Measurements from ENCODE around the gene PLK5. TPM values are rescaled to one million over a fixed set of nuclear protein-coding genes. Genes with fewer than 3 reads are reported as not detected.
"Not testable (repeated sequence)": the region's sequence is repeated elsewhere in the genome, so short reads cannot be mapped to it uniquely, and the experiment has no call there.

Gene PLK5
- total RNA-seq, 4 donors from 2014 or later = not detected

DNA sequence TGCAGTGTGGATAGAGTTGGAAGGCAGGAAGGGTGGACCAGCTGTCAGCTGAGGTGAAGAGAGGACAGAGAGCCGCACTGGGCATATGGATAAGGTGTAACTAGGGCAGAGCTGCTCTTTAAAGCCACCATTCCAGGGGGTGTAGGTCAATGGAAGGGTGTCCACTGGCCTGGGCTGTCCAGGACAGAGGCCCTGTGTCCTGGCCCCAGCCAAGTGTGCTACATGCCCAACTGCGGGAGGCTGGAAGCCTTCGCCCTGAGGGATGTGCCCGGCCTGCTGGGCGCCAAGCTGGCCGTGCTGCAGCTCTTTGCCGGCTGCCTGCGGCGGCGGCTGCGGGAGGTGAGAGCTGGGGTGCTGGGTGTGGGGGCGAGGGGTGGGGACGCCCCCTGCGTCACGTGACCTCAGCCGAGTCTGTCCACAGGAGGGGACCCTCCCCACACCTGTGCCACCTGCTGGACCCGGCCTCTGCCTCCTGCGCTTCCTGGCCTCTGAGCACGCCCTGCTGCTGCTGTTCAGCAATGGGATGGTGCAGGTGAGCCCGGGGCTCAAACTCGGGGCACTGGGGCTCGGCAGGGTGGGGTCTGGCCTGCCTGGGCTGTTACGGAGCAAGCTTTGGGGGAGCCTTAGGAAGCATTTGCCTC, 9.8 kb downstream of the PLK5 start:
- Histone ChIP-seq H3K4me1 (no peaks in the 10 kb centered on the region), H3K9me3 (no peaks in the 10 kb centered on the region), H3K27ac (no peak overlapping the region), H3K27me3 (peaks cover 12% of the 10 kb centered on the region), H3K36me3 (no peaks in the 10 kb centered on the region), H3K4me3 (no peak overlapping the region)
- WGBS, 2 donors (ENCODE audit: low coverage in 1 of 2) = 68 to 100% methylated on average over 1 to 18 of the region's 23 CpGs
- intact Hi-C loops (cut with DNase I; ENCODE audit: low total_unique reads) (no loop called here), in situ Hi-C loops (cut with MboI; ENCODE audit: low pct_ligation_motif_present in 1 of 4, low pct_unique_long_range_greater_than_20kb in 1 of 4, low sequenced_read_pairs in 3 of 4) (loop anchor here (25.0 kb wide), 3 partner anchors 154 to 279 kb away; partner anchors contain the start of gene ATP8B3 (in 1 of the 4))
- TF ChIP-seq POLR2AphosphoS5 (IDR thresholded peaks at IDR 0.05) (no peak), POLR2A (IDR thresholded peaks at IDR 0.05) (no peak), EP300 (IDR thresholded peaks at IDR 0.05; ENCODE audit: low read depth) (no peak)
- TF ChIP-seq, protein P1, sequence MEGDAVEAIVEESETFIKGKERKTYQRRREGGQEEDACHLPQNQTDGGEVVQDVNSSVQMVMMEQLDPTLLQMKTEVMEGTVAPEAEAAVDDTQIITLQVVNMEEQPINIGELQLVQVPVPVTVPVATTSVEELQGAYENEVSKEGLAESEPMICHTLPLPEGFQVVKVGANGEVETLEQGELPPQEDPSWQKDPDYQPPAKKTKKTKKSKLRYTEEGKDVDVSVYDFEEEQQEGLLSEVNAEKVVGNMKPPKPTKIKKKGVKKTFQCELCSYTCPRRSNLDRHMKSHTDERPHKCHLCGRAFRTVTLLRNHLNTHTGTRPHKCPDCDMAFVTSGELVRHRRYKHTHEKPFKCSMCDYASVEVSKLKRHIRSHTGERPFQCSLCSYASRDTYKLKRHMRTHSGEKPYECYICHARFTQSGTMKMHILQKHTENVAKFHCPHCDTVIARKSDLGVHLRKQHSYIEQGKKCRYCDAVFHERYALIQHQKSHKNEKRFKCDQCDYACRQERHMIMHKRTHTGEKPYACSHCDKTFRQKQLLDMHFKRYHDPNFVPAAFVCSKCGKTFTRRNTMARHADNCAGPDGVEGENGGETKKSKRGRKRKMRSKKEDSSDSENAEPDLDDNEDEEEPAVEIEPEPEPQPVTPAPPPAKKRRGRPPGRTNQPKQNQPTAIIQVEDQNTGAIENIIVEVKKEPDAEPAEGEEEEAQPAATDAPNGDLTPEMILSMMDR (IDR thresholded peaks at IDR 0.05) = no peak
- DNase-seq = no peak

DNA sequence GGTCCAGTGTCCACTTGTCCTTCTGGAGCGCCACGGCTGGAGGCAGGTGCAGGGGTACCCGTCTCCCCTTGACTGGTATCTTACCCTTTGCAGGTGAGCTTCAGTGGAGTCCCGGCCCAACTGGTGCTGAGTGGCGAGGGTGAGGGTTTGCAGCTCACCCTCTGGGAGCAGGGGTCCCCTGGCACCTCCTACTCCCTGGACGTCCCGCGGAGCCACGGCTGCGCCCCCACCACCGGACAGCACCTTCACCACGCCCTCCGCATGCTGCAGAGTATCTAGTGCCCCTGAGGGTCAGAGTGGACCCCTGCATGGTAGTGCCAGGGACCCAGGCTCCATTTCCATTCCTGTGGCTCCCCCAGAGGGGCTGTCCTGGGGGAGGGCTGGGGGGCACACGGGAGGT, 11.1 kb downstream of the PLK5 start:
- Histone ChIP-seq H3K27ac (no peak overlapping the region), H3K9me3 (no peaks in the 10 kb centered on the region), H3K4me1 (peaks cover 0 to 3% (median 0%) of the 10 kb centered on the region in 4 donors), H3K27me3 (peaks cover 12% of the 10 kb centered on the region), H3K4me3 (no peak overlapping the region), H3K36me3 (no peaks in the 10 kb centered on the region)
- in situ Hi-C loops (cut with MboI; ENCODE audit: low pct_ligation_motif_present in 1 of 4, low pct_unique_long_range_greater_than_20kb in 1 of 4, low sequenced_read_pairs in 3 of 4) (loop anchor here (25.0 kb wide), 3 partner anchors 152 to 277 kb away; partner anchors contain the start of gene ATP8B3 (in 1 of the 4)), intact Hi-C loops (cut with DNase I; ENCODE audit: low total_unique reads) (no loop called here)
- no peak for DNase-seq
- TF ChIP-seq POLR2AphosphoS5 (IDR thresholded peaks at IDR 0.05) = no peak
- TF ChIP-seq, protein P1 (IDR thresholded peaks at IDR 0.05) = no peak
- no peak for TF ChIP-seq POLR2A (IDR thresholded peaks at IDR 0.05)
- TF ChIP-seq EP300 (IDR thresholded peaks at IDR 0.05; ENCODE audit: low read depth) = no peak
- WGBS, 2 donors (ENCODE audit: low coverage in 1 of 2) = 91% methylated on average over 11 of the region's 14 CpGs; no CpG with 5 or more reads in 1 of the 2 donors

DNA sequence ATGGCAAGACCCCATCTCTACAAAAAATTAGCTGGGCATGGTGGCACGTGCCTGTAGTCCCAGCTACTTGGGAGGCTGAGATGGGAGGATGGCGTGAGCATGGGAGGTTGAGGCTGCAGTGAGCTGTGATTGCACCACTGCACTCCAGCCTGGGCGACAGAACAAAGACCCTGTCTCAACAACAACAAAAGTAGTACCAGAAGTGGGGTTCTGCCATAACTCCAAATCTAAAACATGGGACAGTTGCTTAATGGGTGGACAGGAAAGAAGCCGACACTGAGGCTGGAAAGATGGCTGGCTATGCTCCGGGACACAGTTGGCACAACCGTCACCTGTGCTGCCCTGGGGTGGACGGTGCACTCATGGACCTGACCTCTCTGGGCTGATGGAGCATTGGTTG, 11.8 kb downstream of the PLK5 start:
- 94 to 100% methylated on average over 1 to 7 of the region's 7 CpGs for WGBS, 2 donors (ENCODE audit: low coverage in 1 of 2)
- H3K4me1 ChIP-seq; H3K9me3 ChIP-seq; H3K36me3 ChIP-seq; DNase-seq; intact Hi-C loops (cut with DNase I; ENCODE audit: low total_unique reads); H3K27ac ChIP-seq; H3K4me3 ChIP-seq: not testable (repeated sequence)
- in situ Hi-C loops (cut with MboI; ENCODE audit: low pct_ligation_motif_present in 1 of 4, low pct_unique_long_range_greater_than_20kb in 1 of 4, low sequenced_read_pairs in 3 of 4) = loop anchor here (25.0 kb wide), 3 partner anchors 152 to 277 kb away; partner anchors contain the start of gene ATP8B3 (in 1 of the 4)
- peaks cover 12% of the 10 kb centered on the region for H3K27me3 ChIP-seq

DNA sequence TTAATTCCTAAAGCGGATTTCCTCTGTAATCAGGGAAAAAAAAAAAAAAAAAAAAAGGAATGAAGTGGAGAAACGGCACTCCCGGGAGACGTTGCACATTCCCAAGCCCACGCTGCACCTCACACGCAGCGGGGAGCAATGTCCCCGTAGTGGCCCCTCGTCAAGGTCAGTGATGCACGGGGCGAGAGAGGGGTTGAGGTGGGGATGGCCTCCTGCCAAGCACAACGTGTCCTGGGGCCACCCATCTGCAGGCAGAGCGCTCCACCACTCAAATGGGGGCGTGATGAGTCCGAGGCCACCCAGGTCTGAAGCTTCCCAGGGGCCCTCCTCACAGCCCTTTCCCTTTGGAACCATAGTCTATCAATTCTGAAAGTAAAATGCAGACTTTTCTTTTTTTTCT, 15.1 kb downstream of the PLK5 start:
- Histone ChIP-seq H3K9me3 (no peaks in the 10 kb centered on the region), H3K4me1 (peaks cover 0 to 3% (median 1%) of the 10 kb centered on the region in 4 donors), H3K27me3 (peaks cover 5% of the 10 kb centered on the region), H3K27ac (no peak overlapping the region), H3K4me3 (no peak overlapping the region), H3K36me3 (no peaks in the 10 kb centered on the region)
- 33 to 40% methylated on average over 1 to 15 of the region's 15 CpGs for WGBS, 2 donors (ENCODE audit: low coverage in 1 of 2)
- DNase-seq = no peak
- in situ Hi-C loops (cut with MboI; ENCODE audit: low pct_ligation_motif_present in 1 of 4, low pct_unique_long_range_greater_than_20kb in 1 of 4, low sequenced_read_pairs in 3 of 4) = loop anchor here (25.0 kb wide), 3 partner anchors 148 to 273 kb away; partner anchors contain the start of gene ATP8B3 (in 1 of the 4)
- intact Hi-C loops (cut with DNase I; ENCODE audit: low total_unique reads) = no loop called here
- TF ChIP-seq, protein P1 (IDR thresholded peaks at IDR 0.05) = no peak
- TF ChIP-seq POLR2A (IDR thresholded peaks at IDR 0.05) = no peak
- TF ChIP-seq POLR2AphosphoS5 (IDR thresholded peaks at IDR 0.05) = no peak
- TF ChIP-seq EP300 (IDR thresholded peaks at IDR 0.05; ENCODE audit: low read depth) = no peak

DNA sequence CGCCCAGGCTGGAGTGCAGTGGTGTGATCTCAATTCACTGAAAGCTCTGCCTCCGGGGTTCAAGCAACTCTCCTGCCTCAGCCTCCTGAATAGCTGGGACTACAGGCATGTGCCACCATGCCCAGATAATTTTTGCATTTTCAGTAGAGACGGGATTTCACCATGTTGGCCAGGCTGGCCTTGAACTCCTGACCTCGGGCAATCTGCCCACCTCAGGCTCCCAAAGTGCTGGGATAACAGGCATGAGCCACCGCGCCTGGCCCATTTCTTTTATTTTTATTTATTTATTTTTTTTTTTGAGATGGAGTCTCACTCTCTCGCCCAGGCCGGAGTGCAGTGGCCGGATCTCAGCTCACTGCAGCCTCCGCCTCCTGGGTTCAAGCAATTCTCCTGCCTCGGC, 15.9 kb downstream of the PLK5 start:
- H3K4me3 ChIP-seq, DNase-seq, H3K27me3 ChIP-seq, H3K36me3 ChIP-seq, H3K9me3 ChIP-seq, H3K4me1 ChIP-seq: not testable (repeated sequence)
- in situ Hi-C loops (cut with MboI; ENCODE audit: low pct_ligation_motif_present in 1 of 4, low pct_unique_long_range_greater_than_20kb in 1 of 4, low sequenced_read_pairs in 3 of 4) (loop anchor here (10.0 to 25.0 kb wide), 4 partner anchors 135 to 273 kb away; partner anchors contain the start of gene ATP8B3 (in 1 of the 4)), intact Hi-C loops (cut with DNase I; ENCODE audit: low total_unique reads) (loop anchor here (10.0 kb wide), 1 partner anchor 225 kb away; no protein-coding TSS in a partner anchor)
- peak overlapping the region in 2 of 4 donors; percentile 45 to 66 for H3K27ac ChIP-seq
- 82 to 86% methylated on average over 6 to 10 of the region's 11 CpGs for WGBS, 2 donors (ENCODE audit: low coverage in 1 of 2)

All from transverse colon (tissue), 4 donors.